ENCODE measurements around the gene IGF2BP2. TPM values are rescaled to one million over a fixed set of nuclear protein-coding genes. Genes with fewer than 3 reads are reported as not detected.
A peak's percentile ranks its signal among the peaks of the same experiment; 100 is the strongest.

IGF2BP2 gene
- total and polyA plus RNA-seq, 9 of the 15 experiments (the other 6 are each of a cell fraction or from before 2014, with no cell fraction given) = 3.2 to 59.6 (median 30.5) TPM

GRCh38 chr3:185637388-185637787, 187.5 kb downstream of the IGF2BP2 start:
- intact Hi-C loops (cut with micrococcal nuclease) = no loop called here
- in situ Hi-C loops (cut with MboI) = no loop called here
- no peak overlapping the region for H3K9ac ChIP-seq (ENCODE audit: insufficient read depth in 1 of 2, low read depth in 2 of 2, low read length in 2 of 2)
- ChIA-PET CTCF (ENCODE audit: low intra/inter-chr PET ratio) (no interaction called here), POLR2A (interaction anchor here (0.6 to 0.9 kb wide), 3 partner anchors 8 to 535 kb away, joined by 3 to 4 read pairs (median 3); no protein-coding TSS in a partner anchor)
- H3K27me3 ChIP-seq (ENCODE audit: control insufficient read depth in 2 of 2, insufficient read depth in 2 of 2, low read length in 2 of 2) = no peaks in the 10 kb centered on the region
- no peaks in the 10 kb centered on the region for H3K79me2 ChIP-seq (ENCODE audit: control insufficient read depth, insufficient read depth, low read length)
- TSS peak; percentile 33 for BruUV-seq (replicated peaks)
- no peaks in the 10 kb centered on the region for H3K9me3 ChIP-seq (replicated peaks; ENCODE audit: control insufficient read depth, insufficient read depth, low read depth, low read length)
- ATAC-seq (peak; percentile 17; the same call in 2 of the 3 replicates), FAIRE-seq (no peak), DNase-seq (ENCODE audit: extremely low read depth in 1 of 4, low spot score in 3 of 4) (no peak)
- H3K4me2 ChIP-seq (ENCODE audit: insufficient read depth, low read length) = no peak overlapping the region
- 80% methylated on average over 2 of the region's 3 CpGs for WGBS (ENCODE audit: insufficient coverage, low coverage, missing lambda C conversion rate)
- no peak overlapping the region for H2AFZ ChIP-seq (ENCODE audit: low read depth, low read length)
- H3K36me3 ChIP-seq (ENCODE audit: control insufficient read depth, insufficient read depth, low read length) = no peaks in the 10 kb centered on the region
- TF ChIP-seq HMGXB4 (CRISPR knock-in tag; IDR thresholded peaks at IDR 0.05) (no peak), POLR2A (conservative IDR thresholded peaks at IDR 0.05) (peak; percentile 58; the same call in 1 of the 2 replicates), PML (IDR thresholded peaks at IDR 0.05; ENCODE audit: low read length) (no peak), SUPT5H (IDR thresholded peaks at IDR 0.05) (peak; percentile 51; the same call in 1 of the 2 replicates)
- H3K27ac ChIP-seq (ENCODE audit: extremely low read depth, low read depth, low read length) = no peak overlapping the region
- H3K9me1 ChIP-seq (ENCODE audit: control insufficient read depth, insufficient read depth, low read length) = no peaks in the 10 kb centered on the region
- H3K4me3 ChIP-seq = no peak overlapping the region
- H4K20me1 ChIP-seq (replicated peaks; ENCODE audit: control insufficient read depth, insufficient read depth, low read length) = no peaks in the 10 kb centered on the region
- no peaks in the 10 kb centered on the region for H3K4me1 ChIP-seq (replicated peaks in 1 of 2; ENCODE audit: control insufficient read depth in 2 of 2, insufficient read depth in 2 of 2, low read length in 2 of 2)

GRCh38 chr3:185632996-185633395, 191.8 kb downstream of the IGF2BP2 start:
- H3K9me3 ChIP-seq (replicated peaks; ENCODE audit: control insufficient read depth, insufficient read depth, low read depth, low read length) = no peaks in the 10 kb centered on the region
- FAIRE-seq = no peak
- CTCF ChIA-PET (ENCODE audit: low intra/inter-chr PET ratio) = no interaction called here
- no peak overlapping the region for H3K9ac ChIP-seq (ENCODE audit: insufficient read depth in 1 of 2, low read depth in 2 of 2, low read length in 2 of 2)
- no peaks in the 10 kb centered on the region for H4K20me1 ChIP-seq (replicated peaks; ENCODE audit: control insufficient read depth, insufficient read depth, low read length)
- BruUV-seq (replicated peaks) = no TSS peak
- no peak overlapping the region for H3K27ac ChIP-seq (ENCODE audit: extremely low read depth, low read depth, low read length)
- no peak overlapping the region for H3K4me2 ChIP-seq (ENCODE audit: insufficient read depth, low read length)
- TF ChIP-seq GABPA (tag; conservative IDR thresholded peaks at IDR 0.05; ENCODE audit: low read depth) (no peak), CREB1 (IDR thresholded peaks at IDR 0.05) (no peak), CREB1 (CRISPR knock-in tag; IDR thresholded peaks at IDR 0.05) (no peak), CBFB (CRISPR knock-in tag; IDR thresholded peaks at IDR 0.05) (no peak), ZNF699 (CRISPR knock-in tag; IDR thresholded peaks at IDR 0.05; ENCODE audit: insufficient replicate concordance) (no peak), EGR1 (conservative IDR thresholded peaks at IDR 0.05) (no peak), ILF3 (IDR thresholded peaks at IDR 0.05; ENCODE audit: borderline replicate concordance) (no peak), CBX8 (IDR thresholded peaks at IDR 0.05; ENCODE audit: borderline replicate concordance, extremely low read depth, low read depth, low read length, poor library complexity, severe bottlenecking) (no peak), NUFIP1 (IDR thresholded peaks at IDR 0.05; ENCODE audit: partially characterized antibody) (no peak)
- H3K4me1 ChIP-seq (replicated peaks in 1 of 2; ENCODE audit: control insufficient read depth in 2 of 2, insufficient read depth in 2 of 2, low read length in 2 of 2) = no peaks in the 10 kb centered on the region
- in situ Hi-C loops (cut with MboI) = no loop called here
- no peak overlapping the region for H2AFZ ChIP-seq (ENCODE audit: low read depth, low read length)
- no peak overlapping the region for H3K4me3 ChIP-seq
- no peak for ATAC-seq
- intact Hi-C loops (cut with micrococcal nuclease) = no loop called here
- no peak for DNase-seq (ENCODE audit: extremely low read depth in 1 of 4, low spot score in 3 of 4)
- peaks cover 17% of the 10 kb centered on the region; the same call in 2 of the 3 replicates for H3K36me3 ChIP-seq (ENCODE audit: control insufficient read depth, insufficient read depth, low read length)
- no peaks in the 10 kb centered on the region for H3K79me2 ChIP-seq (ENCODE audit: control insufficient read depth, insufficient read depth, low read length)
- WGBS (ENCODE audit: insufficient coverage, low coverage, missing lambda C conversion rate) = 92% methylated on average over 4 of the region's 4 CpGs
- POLR2A ChIA-PET = interaction anchor here (0.8 to 0.9 kb wide), 2 partner anchors 14 to 15 kb away, joined by 3 read pairs; no protein-coding TSS in a partner anchor
- no peaks in the 10 kb centered on the region for H3K27me3 ChIP-seq (ENCODE audit: control insufficient read depth in 2 of 2, insufficient read depth in 2 of 2, low read length in 2 of 2)
- H3K9me1 ChIP-seq (ENCODE audit: control insufficient read depth, insufficient read depth, low read length) = no peaks in the 10 kb centered on the region
